MCF 10A (cell line): ENCODE data around the gene RXRG. TPM values are rescaled to one million over a fixed set of nuclear protein-coding genes. Genes with fewer than 3 reads are reported as not detected.

Experiments
- BruUV-seq: library from RNA; stranded (reverse); fragments of 400-500 nt; replicated peaks from 2 replicates; lab custom pipeline; 2021; lab: Mats Ljungman, UMichigan
- CTCF ChIA-PET: fragments of 300-600 bp; sonication (Branson Sonifier 250); formaldehyde crosslinking; extraction: SDS; loops from one replicate; lab custom pipeline; 2021; ENCODE audit warnings: antibody characterized with exemption, inconsistent platforms; lab: Yijun Ruan, JAX
- POLR2A ChIA-PET: fragments of 300-600, 350-650 bp; sonication (Branson Sonifier 250); formaldehyde crosslinking; extraction: SDS; loops from one replicate; lab custom pipeline; 2020; ENCODE audit warnings: antibody characterized with exemption, inconsistent platforms; lab: Yijun Ruan, JAX
- DNase-seq: peaks from one replicate; pipeline ENCODE4 v3.0.0-alpha.2; 2018; ENCODE audit not compliant: unreplicated experiment
- H3K27ac Mint-ChIP-seq: one replicate; pipeline ENCODE4 v1.8.0; 2022; ENCODE audit warnings: mild to moderate bottlenecking, low read depth, mixed read lengths; ENCODE audit not compliant: unreplicated experiment
- H3K27me3 Mint-ChIP-seq: one replicate; pipeline ENCODE4 v1.8.0; 2022; ENCODE audit warnings: mixed read lengths; ENCODE audit not compliant: insufficient read depth, unreplicated experiment
- H3K36me3 Mint-ChIP-seq: one replicate; pipeline ENCODE4 v1.8.0; 2022; ENCODE audit warnings: mild to moderate bottlenecking, moderate library complexity, mixed read lengths; ENCODE audit not compliant: insufficient read depth, unreplicated experiment
- H3K4me1 Mint-ChIP-seq: one replicate; pipeline ENCODE4 v1.8.0; 2022; ENCODE audit warnings: mixed read lengths; ENCODE audit not compliant: insufficient read depth, unreplicated experiment
- H3K4me3 Mint-ChIP-seq: one replicate; pipeline ENCODE4 v1.8.0; 2022; ENCODE audit warnings: mild to moderate bottlenecking, moderate library complexity, mixed read lengths; ENCODE audit not compliant: unreplicated experiment
- H3K9me3 Mint-ChIP-seq: one replicate; pipeline ENCODE4 v1.8.0; 2022; ENCODE audit warnings: mixed read lengths; ENCODE audit not compliant: unreplicated experiment
- CTCF ChIP-seq: fragments of 200-600 bp; IDR thresholded peaks from one replicate; pipeline ENCODE4 v1.8.0; 2022; ENCODE audit warnings: antibody characterized with exemption, mild to moderate bottlenecking; ENCODE audit not compliant: unreplicated experiment
- intact Hi-C: fragments of 100-400 bp; cut with micrococcal nuclease; formaldehyde crosslinking; loops from 2 replicates; pipeline ENCODE4 v1.14.1; 2022
- total RNA-seq: library from RNA; stranded (reverse); gene quantifications from 2 replicates; pipeline ENCODE4 v1.2.3, GENCODE V29; 2022

Gene RXRG
- total RNA-seq, 1 experiment from 2014 or later: not detected

- no TSS peak for BruUV-seq
- ChIA-PET POLR2A (no interaction called here), CTCF (interaction anchor here (0.7 kb wide), 1 partner anchor 1887 kb away, joined by 4 read pairs; no protein-coding TSS in a partner anchor)
- Mint-ChIP-seq H3K36me3 (no peaks in the 10 kb centered on the region), H3K9me3 (no peaks in the 10 kb centered on the region), H3K4me1 (no peaks in the 10 kb centered on the region), H3K4me3 (no peak overlapping the region), H3K27ac (no peak overlapping the region), H3K27me3 (peaks cover 43% of the 10 kb centered on the region)
- intact Hi-C loops: no loop called here
- DNase-seq: no peak
- TF ChIP-seq CTCF: no peak
Observed at GRCh38 chr1:165416876-165417275, 28.1 kb downstream of the RXRG start.

- no TSS peak for BruUV-seq
- no peak overlapping the region for H3K4me3 Mint-ChIP-seq
- CTCF ChIA-PET: interaction anchor here (1.0 to 13.1 kb wide), 4 partner anchors 22 to 216 kb away, joined by 3 to 361 read pairs (median 12); partner anchors contain the start of gene MGST3
Observed at GRCh38 chr1:165415068-165415467, 29.9 kb downstream of the RXRG start.

GRCh38 chr1:165414620-165415019 lies 30.3 kb downstream of the RXRG start:
- BruUV-seq: no TSS peak
- Mint-ChIP-seq H3K4me1 (no peaks in the 10 kb centered on the region), H3K9me3 (no peaks in the 10 kb centered on the region), H3K27ac (no peak overlapping the region), H3K4me3 (no peak overlapping the region), H3K27me3 (peaks cover 45% of the 10 kb centered on the region), H3K36me3 (no peaks in the 10 kb centered on the region)
- DNase-seq: no peak
- TF ChIP-seq CTCF: no peak
- ChIA-PET CTCF (interaction anchor here (0.5 to 13.1 kb wide), 6 partner anchors 22 to 243 kb away, joined by 3 to 361 read pairs (median 4); no protein-coding TSS in a partner anchor), POLR2A (no interaction called here)
- intact Hi-C loops: loop anchor here (5.0 kb wide), 1 partner anchor 68 kb away; no protein-coding TSS in a partner anchor

More at GRCh38 chr1:165415068-165415467, 29.9 kb downstream of the RXRG start:
- Mint-ChIP-seq H3K27ac (no peak overlapping the region), H3K9me3 (no peaks in the 10 kb centered on the region), H3K36me3 (no peaks in the 10 kb centered on the region), H3K4me1 (no peaks in the 10 kb centered on the region), H3K27me3 (peaks cover 43% of the 10 kb centered on the region)
- intact Hi-C loops: no loop called here
- no peak for DNase-seq
- POLR2A ChIA-PET: no interaction called here
- TF ChIP-seq CTCF: no peak

- TF ChIP-seq CTCF: no peak
- Mint-ChIP-seq H3K4me1 (no peaks in the 10 kb centered on the region), H3K9me3 (no peaks in the 10 kb centered on the region), H3K36me3 (no peaks in the 10 kb centered on the region), H3K4me3 (no peak overlapping the region), H3K27ac (no peak overlapping the region), H3K27me3 (peaks cover 48% of the 10 kb centered on the region)
- POLR2A ChIA-PET: interaction anchor here (0.5 to 0.8 kb wide), 2 partner anchors 165 to 492 kb away, joined by 3 to 4 read pairs; no protein-coding TSS in a partner anchor
- intact Hi-C loops: loop anchor here (5.0 kb wide), 1 partner anchor 71 kb away; no protein-coding TSS in a partner anchor
- DNase-seq: no peak
- BruUV-seq: no TSS peak
- CTCF ChIA-PET: interaction anchor here (0.5 to 13.1 kb wide), 10 partner anchors 11 to 298 kb away, joined by 3 to 361 read pairs (median 4); no protein-coding TSS in a partner anchor
Observed at GRCh38 chr1:165411396-165411795, 33.5 kb downstream of the RXRG start.
